ENCODE measurements around the gene IKZF2. TPM values are rescaled to one million over a fixed set of nuclear protein-coding genes. Genes with fewer than 3 reads are reported as not detected.

The IKZF2 gene
- total and polyA plus RNA-seq, 2 experiments from 2014 or later: 2.6 to 10.1 TPM

GRCh38 chr2:212998626-212999359 lies 152.6 kb downstream of the IKZF2 start:
- no peaks in the 10 kb centered on the region for H3K4me1 ChIP-seq (ENCODE audit: insufficient read depth)
- no peaks in the 10 kb centered on the region for H3K9me2 ChIP-seq (ENCODE audit: insufficient read depth)
- no peaks in the 10 kb centered on the region for H3K36me3 ChIP-seq (ENCODE audit: insufficient read depth)
- no peaks in the 10 kb centered on the region for H3F3A ChIP-seq (replicated peaks; ENCODE audit: low read depth)
- H3K4me2 ChIP-seq: no peak overlapping the region
- H3K27ac ChIP-seq (ENCODE audit: low read depth): no peak overlapping the region
- Mint-ChIP-seq H3K4me3 (no peak overlapping the region), H3K9me3 (no peaks in the 10 kb centered on the region), H3K27ac (no peak overlapping the region), H3K27me3 (ENCODE audit: insufficient read depth, low read depth, poor library complexity) (no peaks in the 10 kb centered on the region), H3K4me1 (peaks cover 6% of the 10 kb centered on the region; the same call in 2 of the 3 replicates), H3K36me3 (ENCODE audit: low read depth) (no peaks in the 10 kb centered on the region)
- H3K79me2 ChIP-seq (replicated peaks; ENCODE audit: insufficient read depth): no peaks in the 10 kb centered on the region
- H2AFZ ChIP-seq: no peak overlapping the region
- no peaks in the 10 kb centered on the region for H4K20me1 ChIP-seq (replicated peaks; ENCODE audit: insufficient read depth)
- ATAC-seq: no peak
- TF ChIP-seq NANOG (IDR thresholded peaks at IDR 0.05; ENCODE audit: borderline replicate concordance): no peak
- TF ChIP-seq, protein P1, sequence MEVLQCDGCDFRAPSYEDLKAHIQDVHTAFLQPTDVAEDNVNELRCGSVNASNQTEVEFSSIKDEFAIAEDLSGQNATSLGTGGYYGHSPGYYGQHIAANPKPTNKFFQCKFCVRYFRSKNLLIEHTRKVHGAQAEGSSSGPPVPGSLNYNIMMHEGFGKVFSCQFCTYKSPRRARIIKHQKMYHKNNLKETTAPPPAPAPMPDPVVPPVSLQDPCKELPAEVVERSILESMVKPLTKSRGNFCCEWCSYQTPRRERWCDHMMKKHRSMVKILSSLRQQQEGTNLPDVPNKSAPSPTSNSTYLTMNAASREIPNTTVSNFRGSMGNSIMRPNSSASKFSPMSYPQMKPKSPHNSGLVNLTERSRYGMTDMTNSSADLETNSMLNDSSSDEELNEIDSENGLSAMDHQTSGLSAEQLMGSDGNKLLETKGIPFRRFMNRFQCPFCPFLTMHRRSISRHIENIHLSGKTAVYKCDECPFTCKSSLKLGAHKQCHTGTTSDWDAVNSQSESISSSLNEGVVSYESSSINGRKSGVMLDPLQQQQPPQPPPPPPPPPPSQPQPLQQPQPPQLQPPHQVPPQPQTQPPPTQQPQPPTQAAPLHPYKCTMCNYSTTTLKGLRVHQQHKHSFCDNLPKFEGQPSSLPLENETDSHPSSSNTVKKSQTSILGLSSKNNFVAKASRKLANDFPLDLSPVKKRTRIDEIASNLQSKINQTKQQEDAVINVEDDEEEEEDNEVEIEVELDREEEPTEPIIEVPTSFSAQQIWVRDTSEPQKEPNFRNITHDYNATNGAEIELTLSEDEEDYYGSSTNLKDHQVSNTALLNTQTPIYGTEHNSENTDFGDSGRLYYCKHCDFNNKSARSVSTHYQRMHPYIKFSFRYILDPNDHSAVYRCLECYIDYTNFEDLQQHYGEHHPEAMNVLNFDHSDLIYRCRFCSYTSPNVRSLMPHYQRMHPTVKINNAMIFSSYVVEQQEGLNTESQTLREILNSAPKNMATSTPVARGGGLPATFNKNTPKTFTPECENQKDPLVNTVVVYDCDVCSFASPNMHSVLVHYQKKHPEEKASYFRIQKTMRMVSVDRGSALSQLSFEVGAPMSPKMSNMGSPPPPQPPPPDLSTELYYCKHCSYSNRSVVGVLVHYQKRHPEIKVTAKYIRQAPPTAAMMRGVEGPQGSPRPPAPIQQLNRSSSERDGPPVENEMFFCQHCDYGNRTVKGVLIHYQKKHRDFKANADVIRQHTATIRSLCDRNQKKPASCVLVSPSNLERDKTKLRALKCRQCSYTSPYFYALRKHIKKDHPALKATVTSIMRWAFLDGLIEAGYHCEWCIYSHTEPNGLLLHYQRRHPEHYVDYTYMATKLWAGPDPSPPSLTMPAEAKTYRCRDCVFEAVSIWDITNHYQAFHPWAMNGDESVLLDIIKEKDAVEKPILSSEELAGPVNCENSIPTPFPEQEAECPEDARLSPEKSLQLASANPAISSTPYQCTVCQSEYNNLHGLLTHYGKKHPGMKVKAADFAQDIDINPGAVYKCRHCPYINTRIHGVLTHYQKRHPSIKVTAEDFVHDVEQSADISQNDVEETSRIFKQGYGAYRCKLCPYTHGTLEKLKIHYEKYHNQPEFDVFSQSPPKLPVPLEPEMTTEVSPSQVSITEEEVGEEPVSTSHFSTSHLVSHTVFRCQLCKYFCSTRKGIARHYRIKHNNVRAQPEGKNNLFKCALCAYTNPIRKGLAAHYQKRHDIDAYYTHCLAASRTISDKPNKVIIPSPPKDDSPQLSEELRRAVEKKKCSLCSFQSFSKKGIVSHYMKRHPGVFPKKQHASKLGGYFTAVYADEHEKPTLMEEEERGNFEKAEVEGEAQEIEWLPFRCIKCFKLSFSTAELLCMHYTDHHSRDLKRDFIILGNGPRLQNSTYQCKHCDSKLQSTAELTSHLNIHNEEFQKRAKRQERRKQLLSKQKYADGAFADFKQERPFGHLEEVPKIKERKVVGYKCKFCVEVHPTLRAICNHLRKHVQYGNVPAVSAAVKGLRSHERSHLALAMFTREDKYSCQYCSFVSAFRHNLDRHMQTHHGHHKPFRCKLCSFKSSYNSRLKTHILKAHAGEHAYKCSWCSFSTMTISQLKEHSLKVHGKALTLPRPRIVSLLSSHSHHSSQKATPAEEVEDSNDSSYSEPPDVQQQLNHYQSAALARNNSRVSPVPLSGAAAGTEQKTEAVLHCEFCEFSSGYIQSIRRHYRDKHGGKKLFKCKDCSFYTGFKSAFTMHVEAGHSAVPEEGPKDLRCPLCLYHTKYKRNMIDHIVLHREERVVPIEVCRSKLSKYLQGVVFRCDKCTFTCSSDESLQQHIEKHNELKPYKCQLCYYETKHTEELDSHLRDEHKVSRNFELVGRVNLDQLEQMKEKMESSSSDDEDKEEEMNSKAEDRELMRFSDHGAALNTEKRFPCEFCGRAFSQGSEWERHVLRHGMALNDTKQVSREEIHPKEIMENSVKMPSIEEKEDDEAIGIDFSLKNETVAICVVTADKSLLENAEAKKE (CRISPR knock-in tag; IDR thresholded peaks at IDR 0.05): no peak
- TF ChIP-seq EZH2phosphoT487 (IDR thresholded peaks at IDR 0.05; ENCODE audit: unreplicated experiment): no peak
- TF ChIP-seq EZH2 (IDR thresholded peaks at IDR 0.05; ENCODE audit: low read depth, unreplicated experiment): no peak
- no peak for TF ChIP-seq STAT1 (IDR thresholded peaks at IDR 0.05; ENCODE audit: unreplicated experiment)
- no peak for TF ChIP-seq CREB1 (CRISPR knock-in tag; IDR thresholded peaks at IDR 0.05; ENCODE audit: low read depth)
- TF ChIP-seq POLR2AphosphoS5 (IDR thresholded peaks at IDR 0.05; ENCODE audit: low read depth): no peak
- TF ChIP-seq JUNB (IDR thresholded peaks at IDR 0.05; ENCODE audit: unreplicated experiment): no peak
- TF ChIP-seq, protein P2, sequence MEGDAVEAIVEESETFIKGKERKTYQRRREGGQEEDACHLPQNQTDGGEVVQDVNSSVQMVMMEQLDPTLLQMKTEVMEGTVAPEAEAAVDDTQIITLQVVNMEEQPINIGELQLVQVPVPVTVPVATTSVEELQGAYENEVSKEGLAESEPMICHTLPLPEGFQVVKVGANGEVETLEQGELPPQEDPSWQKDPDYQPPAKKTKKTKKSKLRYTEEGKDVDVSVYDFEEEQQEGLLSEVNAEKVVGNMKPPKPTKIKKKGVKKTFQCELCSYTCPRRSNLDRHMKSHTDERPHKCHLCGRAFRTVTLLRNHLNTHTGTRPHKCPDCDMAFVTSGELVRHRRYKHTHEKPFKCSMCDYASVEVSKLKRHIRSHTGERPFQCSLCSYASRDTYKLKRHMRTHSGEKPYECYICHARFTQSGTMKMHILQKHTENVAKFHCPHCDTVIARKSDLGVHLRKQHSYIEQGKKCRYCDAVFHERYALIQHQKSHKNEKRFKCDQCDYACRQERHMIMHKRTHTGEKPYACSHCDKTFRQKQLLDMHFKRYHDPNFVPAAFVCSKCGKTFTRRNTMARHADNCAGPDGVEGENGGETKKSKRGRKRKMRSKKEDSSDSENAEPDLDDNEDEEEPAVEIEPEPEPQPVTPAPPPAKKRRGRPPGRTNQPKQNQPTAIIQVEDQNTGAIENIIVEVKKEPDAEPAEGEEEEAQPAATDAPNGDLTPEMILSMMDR (conservative IDR thresholded peaks at IDR 0.05; ENCODE audit: low read depth in 2 of 2): no peak
- no peak for TF ChIP-seq REST (IDR thresholded peaks at IDR 0.05; ENCODE audit: unreplicated experiment)
- no peak for TF ChIP-seq ZNF114 (CRISPR knock-in tag; IDR thresholded peaks at IDR 0.05)
- no peak for TF ChIP-seq ZNF331 (CRISPR knock-in tag; IDR thresholded peaks at IDR 0.05; ENCODE audit: low read depth)
- TF ChIP-seq, protein P3, sequence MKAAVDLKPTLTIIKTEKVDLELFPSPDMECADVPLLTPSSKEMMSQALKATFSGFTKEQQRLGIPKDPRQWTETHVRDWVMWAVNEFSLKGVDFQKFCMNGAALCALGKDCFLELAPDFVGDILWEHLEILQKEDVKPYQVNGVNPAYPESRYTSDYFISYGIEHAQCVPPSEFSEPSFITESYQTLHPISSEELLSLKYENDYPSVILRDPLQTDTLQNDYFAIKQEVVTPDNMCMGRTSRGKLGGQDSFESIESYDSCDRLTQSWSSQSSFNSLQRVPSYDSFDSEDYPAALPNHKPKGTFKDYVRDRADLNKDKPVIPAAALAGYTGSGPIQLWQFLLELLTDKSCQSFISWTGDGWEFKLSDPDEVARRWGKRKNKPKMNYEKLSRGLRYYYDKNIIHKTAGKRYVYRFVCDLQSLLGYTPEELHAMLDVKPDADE (IDR thresholded peaks at IDR 0.05): no peak
- no peak overlapping the region for H3K4me3 ChIP-seq
- H3K27me3 ChIP-seq (ENCODE audit: insufficient read depth): no peaks in the 10 kb centered on the region
- no peak for DNase-seq (ENCODE audit: low spot score)
